ENCODE data around the gene CACNG7.

CACNG7 gene

GRCh38 chr19:53983457-53984289, 74.6 kb downstream of the CACNG7 start:
- no peak for DNase-seq

DNA sequence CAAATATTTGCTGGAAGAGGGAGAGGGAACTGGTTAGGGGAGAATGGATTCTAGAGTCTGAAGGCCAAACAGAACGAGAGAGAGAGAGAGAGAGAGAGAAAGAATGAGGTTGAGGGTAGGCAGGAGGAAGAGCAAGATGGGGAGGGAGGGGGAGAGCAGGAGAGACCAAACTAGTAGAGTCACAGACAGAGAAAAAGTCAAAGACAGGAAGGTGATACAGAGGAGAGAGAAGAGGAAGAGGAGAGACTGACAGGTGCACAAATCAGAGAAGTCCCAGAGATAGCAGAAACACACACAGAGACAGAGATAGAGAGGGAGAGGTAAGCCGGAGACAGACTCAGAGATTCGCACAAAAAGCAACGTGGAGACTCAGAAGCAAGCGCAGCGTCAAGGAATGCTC, 76.8 kb downstream of the CACNG7 start:
- DNase-seq: no peak

DNA sequence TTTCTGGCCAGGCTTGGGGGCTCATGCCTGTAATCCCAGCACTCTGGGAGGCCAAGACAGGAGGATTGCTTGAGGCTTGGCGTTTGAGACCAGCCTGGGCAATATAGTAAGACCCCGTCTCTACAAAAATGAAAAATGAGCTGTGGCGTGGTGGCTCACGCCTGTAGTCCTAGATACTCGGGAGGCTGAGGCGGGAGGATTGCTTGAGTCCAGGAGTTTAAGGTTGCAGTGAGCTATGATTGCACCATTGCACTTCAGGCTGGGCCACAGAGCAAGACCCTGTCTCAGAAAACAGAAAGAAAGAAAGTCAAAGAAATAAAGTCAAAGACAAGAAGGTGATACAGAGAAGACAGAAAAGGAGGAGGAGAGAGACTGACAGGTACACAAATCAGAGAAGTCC, 79.9 kb downstream of the CACNG7 start:
- no peak for DNase-seq

- DNase-seq: no peak
These were observed 80.8 kb downstream of the CACNG7 start for GRCh38 chr19:53989600-53990533.

- peak; percentile 58 for DNase-seq
These were observed 82.4 kb downstream of the CACNG7 start, which contains the start of gene CACNG6 for GRCh38 chr19:53991224-53992113. Gene CACNG6 (plus strand): TSS chr19:53991637. CDS start chr19:53992878, 1,241 bp downstream.

- no peak for DNase-seq
These were observed 83.1 kb downstream of the CACNG7 start for GRCh38 chr19:53992211-53992610.

- no peak for DNase-seq
These were observed 83.7 kb downstream of the CACNG7 start for GRCh38 chr19:53992815-53993214.

GRCh38 chr19:53993448-53993847, 84.4 kb downstream of the CACNG7 start:
- DNase-seq: no peak

All from right forelimb (tissue), 1 donor.